ENCODE data around the gene FEM1C. TPM values are rescaled to one million over a fixed set of nuclear protein-coding genes. Genes with fewer than 3 reads are reported as not detected.

Gene FEM1C
- total RNA-seq, 4 donors from 2014 or later: 18.9 to 39.4 (median 33.7) TPM

- ATAC-seq (no peak), DNase-seq (no peak)
- H3K27ac ChIP-seq: no peak overlapping the region
- in situ Hi-C loops (cut with MboI; ENCODE audit: low sequenced_read_pairs in 4 of 4) (loop anchor here in 3 of 4 donors (5.0 to 10.0 kb wide), 2 partner anchors 205 to 267 kb away; no protein-coding TSS in a partner anchor), intact Hi-C loops (cut with DNase I; ENCODE audit: low total_unique reads) (no loop called here)
- H3K4me1 ChIP-seq: no peaks in the 10 kb centered on the region
- TF ChIP-seq POLR2A (IDR thresholded peaks at IDR 0.05) (no peak), CTCF (IDR thresholded peaks at IDR 0.05 in 4 of 5, conservative IDR thresholded peaks at IDR 0.05 in 1 of 5) (no peak)
- no peaks in the 10 kb centered on the region for H3K36me3 ChIP-seq
- H3K27me3 ChIP-seq: no peaks in the 10 kb centered on the region
- H3K4me3 ChIP-seq: no peak overlapping the region
- no peaks in the 10 kb centered on the region for H3K9me3 ChIP-seq
Observed at GRCh38 chr5:115579747-115580173, 35.2 kb upstream of the FEM1C start.

GRCh38 chr5:115579216-115579615, 34.6 kb upstream of the FEM1C start:
- Histone ChIP-seq H3K27me3 (no peaks in the 10 kb centered on the region), H3K9me3 (no peaks in the 10 kb centered on the region), H3K36me3 (no peaks in the 10 kb centered on the region), H3K4me1 (peaks cover 0 to 3% of the 10 kb centered on the region in 2 donors), H3K27ac (no peak overlapping the region), H3K4me3 (no peak overlapping the region)
- intact Hi-C loops (cut with DNase I; ENCODE audit: low total_unique reads) (no loop called here), in situ Hi-C loops (cut with MboI; ENCODE audit: low sequenced_read_pairs in 4 of 4) (loop anchor here in 1 of 4 donors (5.0 kb wide), 1 partner anchor 267 kb away; no protein-coding TSS in a partner anchor)
- ATAC-seq (no peak), DNase-seq (no peak)
- no peak for TF ChIP-seq POLR2A (IDR thresholded peaks at IDR 0.05)
- TF ChIP-seq CTCF (IDR thresholded peaks at IDR 0.05 in 4 of 5, conservative IDR thresholded peaks at IDR 0.05 in 1 of 5): no peak

- H3K4me1 ChIP-seq: peaks cover 0 to 8% of the 10 kb centered on the region in 2 donors
- intact Hi-C loops (cut with DNase I; ENCODE audit: low total_unique reads): no loop called here
- H3K9me3 ChIP-seq: no peaks in the 10 kb centered on the region
- no peak overlapping the region for H3K4me3 ChIP-seq
- no peak overlapping the region for H3K27ac ChIP-seq
- TF ChIP-seq POLR2A (IDR thresholded peaks at IDR 0.05) (no peak), CTCF (IDR thresholded peaks at IDR 0.05 in 4 of 5, conservative IDR thresholded peaks at IDR 0.05 in 1 of 5) (no peak)
- H3K27me3 ChIP-seq: no peaks in the 10 kb centered on the region
- no peaks in the 10 kb centered on the region for H3K36me3 ChIP-seq
- in situ Hi-C loops (cut with MboI; ENCODE audit: low sequenced_read_pairs in 4 of 4): loop anchor here in 1 of 4 donors (5.0 kb wide), 1 partner anchor 266 kb away; no protein-coding TSS in a partner anchor
- no peak for ATAC-seq
- DNase-seq: no peak
Observed at GRCh38 chr5:115578657-115579056, 34.1 kb upstream of the FEM1C start.

- Histone ChIP-seq H3K4me3 (no peak overlapping the region), H3K27ac (no peak overlapping the region), H3K27me3 (no peaks in the 10 kb centered on the region), H3K36me3 (no peaks in the 10 kb centered on the region), H3K4me1 (peaks cover 6 to 8% of the 10 kb centered on the region in 2 donors), H3K9me3 (no peaks in the 10 kb centered on the region)
- in situ Hi-C loops (cut with MboI; ENCODE audit: low sequenced_read_pairs in 4 of 4) (loop anchor here in 1 of 4 donors (5.0 kb wide), 1 partner anchor 265 kb away; no protein-coding TSS in a partner anchor), intact Hi-C loops (cut with DNase I; ENCODE audit: low total_unique reads) (no loop called here)
- TF ChIP-seq CTCF (IDR thresholded peaks at IDR 0.05 in 4 of 5, conservative IDR thresholded peaks at IDR 0.05 in 1 of 5) (no peak), POLR2A (IDR thresholded peaks at IDR 0.05) (no peak)
- DNase-seq (no peak), ATAC-seq (no peak)
Observed at GRCh38 chr5:115577741-115578140, 33.2 kb upstream of the FEM1C start.

- H3K9me3 ChIP-seq: no peaks in the 10 kb centered on the region
- no peak overlapping the region for H3K27ac ChIP-seq
- TF ChIP-seq POLR2A (IDR thresholded peaks at IDR 0.05) (no peak), CTCF (IDR thresholded peaks at IDR 0.05 in 4 of 5, conservative IDR thresholded peaks at IDR 0.05 in 1 of 5) (no peak)
- ATAC-seq (no peak), DNase-seq (no peak)
- in situ Hi-C loops (cut with MboI; ENCODE audit: low sequenced_read_pairs in 4 of 4): loop anchor here in 1 of 4 donors (5.0 kb wide), 1 partner anchor 265 kb away; no protein-coding TSS in a partner anchor
- peaks cover 8 to 10% of the 10 kb centered on the region in 2 donors for H3K4me1 ChIP-seq
- intact Hi-C loops (cut with DNase I; ENCODE audit: low total_unique reads): no loop called here
- no peak overlapping the region for H3K4me3 ChIP-seq
- no peaks in the 10 kb centered on the region for H3K36me3 ChIP-seq
- no peaks in the 10 kb centered on the region for H3K27me3 ChIP-seq
Observed at GRCh38 chr5:115577329-115577728, 32.8 kb upstream of the FEM1C start.
